ENCODE data around the gene BDP1.
"Not testable (repeated sequence)": the region's sequence is repeated elsewhere in the genome, so short reads cannot be mapped to it uniquely, and the experiment has no call there.

GRCh38 chr5:71443891-71444290 lies 11.6 kb upstream of the BDP1 start:
- TF ChIP-seq CTCF, MYC (IDR thresholded peaks at IDR 0.05; ENCODE audit: low read depth, low read length): not testable (repeated sequence)

All from NB4 (cell line).